GM12875 (cell line): Measurements from ENCODE around the gene PRKCB.
A peak's percentile ranks its signal among the peaks of the same experiment; 100 is the strongest.

Experiments used
- H3K4me3 ChIP-seq: one replicate; pipeline ENCODE4 v1.5.1; 2011; ENCODE audit warnings: low read depth, low read length, control low read depth
- TF ChIP-seq, protein P1 (sequence below): IDR thresholded peaks from 2 replicates; pipeline ENCODE4 v1.5.1; 2011; ENCODE audit warnings: low read depth, mild to moderate bottlenecking, control low read depth, inconsistent platforms, low read length, moderate library complexity, borderline replicate concordance; ENCODE audit not compliant: insufficient read depth

PRKCB gene

DNA sequence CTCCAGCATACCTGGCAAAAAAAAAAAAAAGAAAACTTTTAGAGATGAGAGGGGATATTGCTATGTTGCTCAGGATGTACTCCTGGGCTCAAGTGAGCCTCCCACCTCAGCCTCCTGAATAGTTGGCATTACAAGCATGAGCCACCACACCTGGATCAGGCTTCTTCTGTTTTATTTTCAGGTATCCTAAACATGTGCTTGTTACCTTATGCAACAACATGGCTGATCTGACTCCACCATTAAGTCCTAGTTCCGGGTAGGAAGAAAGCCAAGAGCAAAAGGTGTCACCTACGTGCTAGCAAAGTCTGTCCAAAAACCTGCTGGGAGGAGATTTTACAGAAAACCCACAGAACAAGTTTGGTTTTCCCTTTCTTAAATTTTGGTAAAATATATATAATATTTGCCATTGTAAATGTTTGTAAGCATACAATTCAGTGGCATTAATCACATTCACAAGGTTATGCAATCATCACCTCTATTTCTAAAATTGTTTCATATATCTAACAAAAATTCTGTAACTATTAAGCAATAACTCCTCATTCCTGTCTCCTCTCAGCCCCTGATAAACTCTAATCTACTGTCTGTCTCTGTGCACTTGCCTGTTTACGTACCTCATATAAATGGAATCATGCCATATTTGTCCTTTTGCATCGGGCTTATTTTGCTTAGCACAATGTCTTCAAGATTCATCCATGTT is 411.3 kb downstream of the PRKCB start:
- TF ChIP-seq, protein P1, sequence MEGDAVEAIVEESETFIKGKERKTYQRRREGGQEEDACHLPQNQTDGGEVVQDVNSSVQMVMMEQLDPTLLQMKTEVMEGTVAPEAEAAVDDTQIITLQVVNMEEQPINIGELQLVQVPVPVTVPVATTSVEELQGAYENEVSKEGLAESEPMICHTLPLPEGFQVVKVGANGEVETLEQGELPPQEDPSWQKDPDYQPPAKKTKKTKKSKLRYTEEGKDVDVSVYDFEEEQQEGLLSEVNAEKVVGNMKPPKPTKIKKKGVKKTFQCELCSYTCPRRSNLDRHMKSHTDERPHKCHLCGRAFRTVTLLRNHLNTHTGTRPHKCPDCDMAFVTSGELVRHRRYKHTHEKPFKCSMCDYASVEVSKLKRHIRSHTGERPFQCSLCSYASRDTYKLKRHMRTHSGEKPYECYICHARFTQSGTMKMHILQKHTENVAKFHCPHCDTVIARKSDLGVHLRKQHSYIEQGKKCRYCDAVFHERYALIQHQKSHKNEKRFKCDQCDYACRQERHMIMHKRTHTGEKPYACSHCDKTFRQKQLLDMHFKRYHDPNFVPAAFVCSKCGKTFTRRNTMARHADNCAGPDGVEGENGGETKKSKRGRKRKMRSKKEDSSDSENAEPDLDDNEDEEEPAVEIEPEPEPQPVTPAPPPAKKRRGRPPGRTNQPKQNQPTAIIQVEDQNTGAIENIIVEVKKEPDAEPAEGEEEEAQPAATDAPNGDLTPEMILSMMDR: no peak
- no peak overlapping the region for H3K4me3 ChIP-seq

DNA sequence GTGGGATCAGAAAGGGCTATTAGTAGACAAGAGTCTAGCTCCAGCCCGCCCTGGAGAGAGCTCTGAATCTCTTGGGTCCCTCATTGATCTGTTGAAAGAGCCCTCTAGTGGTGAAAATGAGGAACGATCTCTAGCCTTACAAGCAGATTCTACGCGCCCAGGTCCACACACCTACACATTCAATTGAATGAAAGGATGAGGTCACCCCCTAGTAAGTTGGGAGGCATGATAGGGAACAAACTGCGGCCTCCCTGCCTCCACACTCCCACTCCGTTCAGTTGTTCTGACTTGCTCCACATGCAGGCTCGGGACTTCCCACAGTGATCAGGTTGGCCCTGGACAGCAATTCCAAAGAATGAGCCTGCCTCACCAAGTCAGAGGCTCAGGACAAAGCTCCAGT is 417.4 kb downstream of the PRKCB start:
- TF ChIP-seq, protein P1: peak; percentile 76
- H3K4me3 ChIP-seq: no peak overlapping the region

DNA sequence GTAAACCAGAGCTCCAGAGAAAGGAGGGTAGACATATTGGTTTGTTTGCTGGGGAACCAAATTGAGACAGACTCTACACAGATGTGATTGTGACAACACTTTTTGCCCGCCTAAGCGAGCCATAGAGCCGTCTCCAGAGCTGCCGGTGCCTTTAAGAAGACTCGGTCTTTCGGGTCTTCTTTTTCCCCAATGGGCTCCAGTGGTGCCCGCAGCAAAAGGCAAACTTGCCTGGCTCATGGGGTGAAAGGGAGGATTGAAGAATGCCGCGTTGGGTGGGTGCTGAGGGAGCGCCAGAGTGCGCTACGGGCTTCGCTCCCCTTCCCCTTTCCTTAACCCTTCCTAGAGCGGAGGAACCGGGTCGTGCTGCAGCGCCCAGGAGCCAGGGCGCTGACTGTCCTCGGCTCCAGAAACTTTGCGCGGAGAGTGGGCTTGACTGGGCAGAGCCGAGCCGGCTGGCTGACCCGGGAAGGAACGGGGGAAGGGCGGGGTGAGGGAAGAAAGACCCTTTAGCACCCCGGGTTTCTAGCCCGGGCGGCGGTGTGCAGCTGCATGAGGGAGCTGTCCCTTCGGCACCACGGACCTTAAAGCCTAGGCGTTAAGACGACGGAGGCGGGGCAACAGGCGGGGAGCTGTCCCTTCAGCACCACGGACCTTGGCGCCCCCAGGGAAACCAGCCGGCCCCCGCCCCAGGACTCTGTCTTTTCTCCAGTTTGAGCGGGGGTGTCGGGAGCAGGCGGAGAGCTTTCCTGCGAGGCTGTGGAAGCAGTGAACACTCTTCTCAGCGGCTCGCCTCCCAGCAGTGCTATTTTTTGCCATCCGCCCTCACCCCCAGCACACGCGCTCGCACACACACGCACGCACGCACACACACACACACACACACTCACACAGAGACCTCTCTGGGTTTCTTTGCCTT is 419.9 kb downstream of the PRKCB start, which contains the start of gene CACNG3:
CACNG3 (plus strand) TSS at position 880 of the 916 bp plus-strand sequence. CDS start 420 bp downstream, outside the sequence.
- no peak within 1 kb of the TSS for H3K4me3 ChIP-seq
- TF ChIP-seq, protein P1: no peak

DNA sequence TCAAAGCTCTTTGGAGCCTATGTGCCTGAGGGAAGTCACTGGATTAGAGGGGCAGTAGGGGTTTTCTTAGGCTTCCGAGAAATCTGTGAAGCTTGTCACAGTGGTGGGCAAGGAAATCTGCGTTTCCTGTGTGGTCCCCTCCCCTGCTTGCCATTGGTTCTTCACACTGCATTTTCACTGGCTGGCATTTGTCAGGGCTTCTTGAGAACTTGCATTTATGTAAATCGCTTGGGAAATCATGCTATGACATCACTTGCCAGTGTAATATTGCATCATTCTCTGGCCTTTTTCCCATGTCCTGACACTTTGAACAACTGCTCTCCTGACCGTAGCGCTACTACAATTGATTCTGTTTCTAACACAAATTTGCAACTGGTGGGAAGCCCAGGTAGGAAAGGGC is 422.2 kb downstream of the PRKCB start:
- TF ChIP-seq, protein P1: no peak
- H3K4me3 ChIP-seq: no peak overlapping the region

DNA sequence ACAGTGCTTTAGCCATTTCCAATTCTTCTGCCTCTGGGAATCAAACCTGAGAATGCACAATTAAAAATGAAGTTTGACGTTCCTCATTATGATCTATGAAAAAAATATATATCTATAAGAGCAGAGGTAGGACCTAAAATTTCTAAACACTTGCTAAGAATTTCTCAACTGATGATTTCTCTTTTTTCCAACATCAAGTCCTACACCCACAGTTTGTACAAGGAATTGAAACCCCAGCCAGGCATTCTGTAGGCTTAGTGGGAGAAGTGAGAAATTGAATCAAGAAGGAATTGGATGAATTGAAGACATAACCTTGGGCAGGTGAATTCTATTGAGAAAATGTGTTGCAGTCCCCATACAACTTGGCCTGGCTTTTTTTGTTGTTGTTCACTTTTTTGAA is 423.0 kb downstream of the PRKCB start:
- H3K4me3 ChIP-seq: no peak overlapping the region
- TF ChIP-seq, protein P1: no peak

DNA sequence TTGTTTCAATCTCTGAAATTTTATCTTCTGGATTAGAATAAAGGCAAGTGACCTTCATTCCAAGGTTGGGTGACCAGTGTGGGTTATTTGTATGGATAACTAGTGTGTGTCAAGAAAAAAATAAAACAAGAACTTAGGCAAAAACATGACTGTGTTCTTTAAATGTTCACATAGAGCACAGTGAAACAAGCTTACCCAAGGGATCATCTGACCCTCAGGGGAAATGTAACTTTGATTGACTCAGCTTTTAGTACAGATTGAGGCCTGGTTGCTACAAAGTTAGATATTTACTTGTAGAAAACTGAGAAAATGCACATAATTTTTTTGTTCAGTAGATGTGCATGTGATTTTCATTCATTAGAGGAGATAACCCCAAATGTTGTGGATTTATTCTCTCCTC is 427.0 kb downstream of the PRKCB start:
- no peak overlapping the region for H3K4me3 ChIP-seq
- TF ChIP-seq, protein P1: no peak
